Endothelial cell of umbilical vein (primary cell): ENCODE results near the gene TACC3. TPM values are rescaled to one million over a fixed set of nuclear protein-coding genes. Genes with fewer than 3 reads are reported as not detected.

ENCODE experiments used
- BruUV-seq: library from RNA; stranded (reverse); fragments of 400-500 nt; replicated peaks from 2 replicates; lab custom pipeline; 2021; lab: Mats Ljungman, UMichigan
- CTCF ChIA-PET: fragments of 300-600, 350-600 bp; sonication (Branson Sonifier 250); formaldehyde crosslinking; loops from one replicate; lab custom pipeline; 2021; ENCODE audit warnings: antibody characterized with exemption, inconsistent platforms; lab: Charles Lee
- POLR2A ChIA-PET: fragments of 300-600, 350-600 bp; sonication (Branson Sonifier 250); formaldehyde crosslinking; loops from one replicate; lab custom pipeline; 2021; ENCODE audit warnings: antibody characterized with exemption, inconsistent platforms; lab: Charles Lee
- DNase-seq: peaks from one replicate; pipeline ENCODE4 v3.0.0-alpha.2; 2011; ENCODE audit warnings: low read depth, low spot score
- FAIRE-seq: peaks from 2 replicates; lab custom pipeline; 2011; peaks lifted over from hg19 to GRCh38; lab: Jason Lieb, UNC
- H2AFZ ChIP-seq: 2 replicates; pipeline ENCODE4 v1.6.0; 2012; ENCODE audit warnings: low read depth, low read length, control low read depth, inconsistent platforms
- H3K27ac ChIP-seq: 2 replicates; pipeline ENCODE4 v1.5.1; 2011; ENCODE audit warnings: low read depth, mild to moderate bottlenecking, control low read depth, low read length, moderate library complexity; ENCODE audit not compliant: insufficient read depth
- H3K27me3 ChIP-seq, 2 experiments: 2 replicates each; pipeline versions ENCODE4 v1.6.0 to v1.6.1; 2011; ENCODE audit warnings: low read length in 2 of 2, mixed read lengths in 1 of 2; ENCODE audit not compliant: control insufficient read depth in 2 of 2, insufficient read depth in 2 of 2
- H3K36me3 ChIP-seq, 2 experiments: 2 replicates in 1 of 2; 3 replicates in 1 of 2; pipeline ENCODE4 v1.5.1; 2011; ENCODE audit warnings: low read length in 2 of 2, mild to moderate bottlenecking in 1 of 2, moderate library complexity in 1 of 2; ENCODE audit not compliant: control insufficient read depth in 2 of 2, insufficient read depth in 2 of 2; ENCODE audit errors: extremely low read depth in 1 of 2
- H3K4me1 ChIP-seq: 3 replicates; pipeline ENCODE4 v1.5.1; 2011; ENCODE audit warnings: mild to moderate bottlenecking, low read length; ENCODE audit not compliant: control insufficient read depth, insufficient read depth; ENCODE audit errors: extremely low read depth
- H3K4me2 ChIP-seq: 2 replicates; pipeline ENCODE4 v1.6.1; 2011; ENCODE audit warnings: low read length, control low read depth, mixed read lengths; ENCODE audit not compliant: insufficient read depth
- H3K4me3 ChIP-seq, 3 experiments: fragments of 200-600 bp in 1 of 3; sonication (generic), shearing (Covaris generic) in 1 of 3; replicated peaks in 1 of 3; 2 replicates each; pipeline ENCODE4 v1.5.1; 2011 to 2016; ENCODE audit warnings: control low read depth in 3 of 3, low read length in 3 of 3, mild to moderate bottlenecking in 2 of 3, inconsistent platforms in 1 of 3, low read depth in 1 of 3, moderate library complexity in 1 of 3; ENCODE audit not compliant: insufficient read depth in 1 of 3
- H3K79me2 ChIP-seq: 2 replicates; pipeline ENCODE4 v1.6.0; 2012; ENCODE audit warnings: low read length, inconsistent platforms; ENCODE audit not compliant: control insufficient read depth, insufficient read depth
- H3K9ac ChIP-seq: replicated peaks from 2 replicates; pipeline ENCODE3; 2011; ENCODE audit warnings: low read length, control low read depth; ENCODE audit not compliant: insufficient read depth; ENCODE audit errors: extremely low read depth
- H3K9me1 ChIP-seq: replicated peaks from 3 replicates; pipeline ENCODE4 v1.6.0; 2011; ENCODE audit warnings: mild to moderate bottlenecking, low read length; ENCODE audit not compliant: control insufficient read depth, insufficient read depth; ENCODE audit errors: extremely low read depth
- H3K9me3 ChIP-seq: replicated peaks from 2 replicates; pipeline ENCODE4 v1.5.1; 2012; ENCODE audit warnings: low read length, inconsistent platforms; ENCODE audit not compliant: control insufficient read depth, insufficient read depth
- H4K20me1 ChIP-seq: replicated peaks from 2 replicates; pipeline ENCODE3; 2011; ENCODE audit warnings: mild to moderate bottlenecking, low read length; ENCODE audit not compliant: control insufficient read depth, insufficient read depth; ENCODE audit errors: extremely low read depth
- EZH2 ChIP-seq: IDR thresholded peaks from 2 replicates; pipeline ENCODE4 v1.6.1; 2012; ENCODE audit warnings: borderline replicate concordance, low read depth, mild to moderate bottlenecking, moderate library complexity, low read length, inconsistent platforms; ENCODE audit not compliant: severe bottlenecking
- FOS ChIP-seq: IDR thresholded peaks from 2 replicates; pipeline ENCODE4 v1.6.1; 2011; ENCODE audit warnings: mild to moderate bottlenecking, low read length, moderate library complexity, borderline replicate concordance; ENCODE audit not compliant: insufficient read depth
- GATA2 ChIP-seq: IDR thresholded peaks from 2 replicates; pipeline ENCODE4 v1.7.0; 2011; ENCODE audit warnings: low read depth, mild to moderate bottlenecking, moderate library complexity, mixed read lengths, low read length; ENCODE audit not compliant: insufficient read length, insufficient read depth
- JUN ChIP-seq: IDR thresholded peaks from 2 replicates; pipeline ENCODE4 v1.6.1; 2011; ENCODE audit warnings: borderline replicate concordance, low read depth; ENCODE audit not compliant: insufficient read length, insufficient read depth
- MYC ChIP-seq: IDR thresholded peaks from one replicate; pipeline ENCODE4 v1.6.1; 2011; ENCODE audit warnings: mild to moderate bottlenecking, low read depth, low read length
- POLR2A ChIP-seq: IDR thresholded peaks from 2 replicates; pipeline ENCODE4 v1.6.1; 2012; ENCODE audit warnings: low read depth, mild to moderate bottlenecking, control low read depth, low read length
- POLR2AphosphoS5 ChIP-seq: IDR thresholded peaks from 2 replicates; pipeline ENCODE4 v1.6.1; 2012; ENCODE audit warnings: low read depth, mild to moderate bottlenecking, control low read depth, low read length, moderate library complexity; ENCODE audit not compliant: insufficient read depth
- dilution Hi-C: fragments of 300-500 bp; cut with MboI; formaldehyde crosslinking; loops from one replicate; pipeline ENCODE4 v1.15.0; 2019; ENCODE audit warnings: low sequenced_read_pairs; ENCODE audit not compliant: extremely low pct_ligation_motif_present
- intact Hi-C: fragments of 100-400 bp; cut with micrococcal nuclease; formaldehyde crosslinking; loops from one replicate; pipeline ENCODE4 v1.10.0; 2022
- polyA plus RNA-seq, 4 experiments: library from polyadenylated mRNA; depleted of rRNA in 3 of 4; stranded (reverse) in 3 of 4; unstranded in 1 of 4; fragments of >200 nt; gene quantifications; 2 replicates each; pipeline versions ENCODE4 v1.2.1 to v1.2.3, GENCODE V29; 2011 to 2012; ENCODE audit warnings: missing spikeins in 1 of 4
- total RNA-seq: library from RNA; stranded (reverse); gene quantifications from 2 replicates; pipeline ENCODE4 v1.2.3, GENCODE V29; 2021
- TF ChIP-seq, protein P1 (sequence below): IDR thresholded peaks from 2 replicates; pipeline ENCODE4 v1.6.1; 2011; ENCODE audit not compliant: insufficient read depth, insufficient read length
- TF ChIP-seq, protein P2 (sequence below), 2 donors: IDR thresholded peaks; 1 replicate in 1 of 2; 2 replicates in 1 of 2; pipeline ENCODE4 v1.5.1; 2011; ENCODE audit warnings: low read length in 2 of 2, mild to moderate bottlenecking in 2 of 2, moderate library complexity in 2 of 2, control low read depth in 1 of 2, inconsistent platforms in 1 of 2, low read depth in 1 of 2; ENCODE audit not compliant: insufficient read depth in 1 of 2; ENCODE audit errors: extremely low read depth in 1 of 2

Gene TACC3
- total and polyA plus RNA-seq, 2 donors (not counting 3 experiments of a cell fraction or from before 2014, with no cell fraction given): 54.5 to 135 TPM

DNA sequence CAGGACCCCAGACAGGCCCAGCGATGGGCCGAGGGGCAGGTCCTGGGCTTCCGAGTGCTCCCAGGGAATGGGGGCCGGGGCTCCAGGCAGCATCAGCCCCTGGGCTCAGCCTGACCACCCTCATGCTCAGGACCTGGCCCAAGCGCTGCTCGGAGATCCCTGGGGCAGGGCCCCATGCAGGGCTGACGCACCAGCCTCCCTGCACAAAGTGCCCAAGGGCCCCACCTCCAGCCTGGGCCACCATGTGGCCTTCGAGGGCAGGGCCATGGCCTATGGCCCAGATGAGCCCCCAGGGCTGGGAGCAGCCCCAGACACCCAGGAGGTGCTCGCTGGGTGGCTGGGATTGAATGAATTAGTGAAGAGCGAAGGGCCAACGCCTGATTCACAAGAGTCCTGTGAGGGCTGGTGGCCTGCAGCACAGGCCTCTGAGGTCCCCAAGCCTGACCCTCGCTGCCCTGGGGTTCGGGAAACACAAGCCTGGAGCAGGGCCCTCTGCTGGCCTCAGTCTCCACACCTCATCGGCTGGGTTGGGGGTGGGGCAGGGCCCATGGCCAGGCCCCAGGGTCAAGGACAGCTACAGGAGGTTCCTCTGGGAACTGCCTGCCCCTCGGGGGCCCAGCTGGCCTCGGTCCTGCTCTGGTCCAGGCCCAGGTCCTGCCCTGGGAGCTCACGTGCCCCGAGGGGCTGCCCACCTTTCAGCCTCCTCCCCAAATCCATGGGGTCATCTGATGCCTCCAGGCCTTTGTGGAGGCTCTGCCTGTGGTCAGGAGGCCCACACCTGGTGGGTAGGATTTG lies 58.5 kb downstream of the TACC3 start:
- TF ChIP-seq POLR2AphosphoS5 (no peak), JUN (no peak), EZH2 (no peak), POLR2A (no peak), FOS (no peak), MYC (no peak), GATA2 (no peak)
- TF ChIP-seq, protein P1, sequence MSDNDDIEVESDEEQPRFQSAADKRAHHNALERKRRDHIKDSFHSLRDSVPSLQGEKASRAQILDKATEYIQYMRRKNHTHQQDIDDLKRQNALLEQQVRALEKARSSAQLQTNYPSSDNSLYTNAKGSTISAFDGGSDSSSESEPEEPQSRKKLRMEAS: no peak
- TF ChIP-seq, protein P2, sequence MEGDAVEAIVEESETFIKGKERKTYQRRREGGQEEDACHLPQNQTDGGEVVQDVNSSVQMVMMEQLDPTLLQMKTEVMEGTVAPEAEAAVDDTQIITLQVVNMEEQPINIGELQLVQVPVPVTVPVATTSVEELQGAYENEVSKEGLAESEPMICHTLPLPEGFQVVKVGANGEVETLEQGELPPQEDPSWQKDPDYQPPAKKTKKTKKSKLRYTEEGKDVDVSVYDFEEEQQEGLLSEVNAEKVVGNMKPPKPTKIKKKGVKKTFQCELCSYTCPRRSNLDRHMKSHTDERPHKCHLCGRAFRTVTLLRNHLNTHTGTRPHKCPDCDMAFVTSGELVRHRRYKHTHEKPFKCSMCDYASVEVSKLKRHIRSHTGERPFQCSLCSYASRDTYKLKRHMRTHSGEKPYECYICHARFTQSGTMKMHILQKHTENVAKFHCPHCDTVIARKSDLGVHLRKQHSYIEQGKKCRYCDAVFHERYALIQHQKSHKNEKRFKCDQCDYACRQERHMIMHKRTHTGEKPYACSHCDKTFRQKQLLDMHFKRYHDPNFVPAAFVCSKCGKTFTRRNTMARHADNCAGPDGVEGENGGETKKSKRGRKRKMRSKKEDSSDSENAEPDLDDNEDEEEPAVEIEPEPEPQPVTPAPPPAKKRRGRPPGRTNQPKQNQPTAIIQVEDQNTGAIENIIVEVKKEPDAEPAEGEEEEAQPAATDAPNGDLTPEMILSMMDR (IDR thresholded peaks at IDR 0.05; ENCODE audit: extremely low read depth in 1 of 2, insufficient read depth in 1 of 2, low read depth in 1 of 2, low read length in 2 of 2): no peak
- no peaks in the 10 kb centered on the region for H3K4me1 ChIP-seq
- no peaks in the 10 kb centered on the region for H3K9me3 ChIP-seq
- DNase-seq: no peak
- no peak overlapping the region for H3K4me2 ChIP-seq
- no peak for FAIRE-seq
- no peaks in the 10 kb centered on the region for H4K20me1 ChIP-seq
- H3K36me3 ChIP-seq: no peaks in the 10 kb centered on the region
- H3K9ac ChIP-seq: no peak overlapping the region
- no peaks in the 10 kb centered on the region for H3K9me1 ChIP-seq
- BruUV-seq: no TSS peak
- ChIA-PET CTCF (interaction anchor here (1.3 kb wide), 1 partner anchor 32 kb away, joined by 6 read pairs; no protein-coding TSS in a partner anchor), POLR2A (no interaction called here)
- H3K27me3 ChIP-seq: no peaks in the 10 kb centered on the region
- no peak overlapping the region for H3K4me3 ChIP-seq
- H2AFZ ChIP-seq: no peak overlapping the region
- H3K79me2 ChIP-seq: no peaks in the 10 kb centered on the region
- intact Hi-C loops: no loop called here
- dilution Hi-C loops: no loop called here
- no peak overlapping the region for H3K27ac ChIP-seq
